ENCODE measurements around the gene NCR3LG1.
"Not testable (repeated sequence)": the region's sequence is repeated elsewhere in the genome, so short reads cannot be mapped to it uniquely, and the experiment has no call there.

NCR3LG1 gene

GRCh38 chr11:17413414-17414316 is 62.1 kb downstream of the NCR3LG1 start:
- no peak for DNase-seq

- no peak for DNase-seq
Observed at GRCh38 chr11:17414317-17414737, 62.7 kb downstream of the NCR3LG1 start.

- no peak for DNase-seq
Observed at GRCh38 chr11:17414992-17415391, 63.4 kb downstream of the NCR3LG1 start.

- DNase-seq, result no peak
Observed at GRCh38 chr11:17415523-17416104, 64.0 kb downstream of the NCR3LG1 start.

DNA sequence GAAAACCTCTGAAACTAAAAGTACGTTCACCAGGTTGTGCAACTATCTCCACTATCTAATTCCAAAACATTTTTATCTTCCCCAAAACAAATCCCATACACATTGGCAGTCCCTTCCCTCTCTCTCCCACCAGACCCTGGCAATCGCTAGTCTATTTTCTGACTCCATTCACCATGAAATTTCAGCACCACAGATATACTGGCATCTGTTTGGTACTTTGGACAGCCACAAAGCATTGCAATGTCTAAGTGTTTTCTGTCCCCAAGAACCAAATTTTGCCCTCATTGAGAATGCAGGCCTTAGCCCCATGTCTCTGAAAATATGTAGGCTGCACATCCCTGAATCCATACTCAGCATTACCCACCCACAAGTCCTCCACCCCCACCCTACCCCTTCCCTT is 64.9 kb downstream of the NCR3LG1 start:
- no peak for DNase-seq

GRCh38 chr11:17418444-17419081 is 67.0 kb downstream of the NCR3LG1 start:
- DNase-seq, result no peak

- no peak for DNase-seq
Observed at GRCh38 chr11:17421781-17422180, 70.2 kb downstream of the NCR3LG1 start.

- no peak for DNase-seq
Observed at GRCh38 chr11:17423533-17424310, 72.1 kb downstream of the NCR3LG1 start.

GRCh38 chr11:17426233-17426632 is 74.6 kb downstream of the NCR3LG1 start:
- not testable (repeated sequence) for DNase-seq
